ENCODE data around the gene TLR4.

Gene TLR4

DNA sequence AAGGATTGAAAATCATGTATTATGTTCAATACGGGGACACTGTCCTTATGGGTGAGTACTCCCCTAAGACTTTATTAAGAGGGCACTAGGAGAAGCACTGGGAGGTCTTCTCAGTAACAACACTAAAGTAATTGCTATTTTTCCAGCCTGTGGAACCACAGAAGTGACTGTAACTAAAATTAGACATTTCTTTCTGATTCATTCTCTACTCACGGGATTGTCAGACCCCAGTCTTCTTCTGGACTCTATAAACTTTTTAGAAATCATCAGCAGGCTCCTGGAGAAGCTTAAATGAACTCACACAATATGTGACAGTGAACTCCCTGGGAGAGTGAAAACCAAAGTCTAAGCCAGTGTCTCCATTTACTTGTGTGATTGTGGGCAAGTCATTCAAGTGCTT lies 14.5 kb downstream of the TLR4 start:
- TF ChIP-seq, protein P1, sequence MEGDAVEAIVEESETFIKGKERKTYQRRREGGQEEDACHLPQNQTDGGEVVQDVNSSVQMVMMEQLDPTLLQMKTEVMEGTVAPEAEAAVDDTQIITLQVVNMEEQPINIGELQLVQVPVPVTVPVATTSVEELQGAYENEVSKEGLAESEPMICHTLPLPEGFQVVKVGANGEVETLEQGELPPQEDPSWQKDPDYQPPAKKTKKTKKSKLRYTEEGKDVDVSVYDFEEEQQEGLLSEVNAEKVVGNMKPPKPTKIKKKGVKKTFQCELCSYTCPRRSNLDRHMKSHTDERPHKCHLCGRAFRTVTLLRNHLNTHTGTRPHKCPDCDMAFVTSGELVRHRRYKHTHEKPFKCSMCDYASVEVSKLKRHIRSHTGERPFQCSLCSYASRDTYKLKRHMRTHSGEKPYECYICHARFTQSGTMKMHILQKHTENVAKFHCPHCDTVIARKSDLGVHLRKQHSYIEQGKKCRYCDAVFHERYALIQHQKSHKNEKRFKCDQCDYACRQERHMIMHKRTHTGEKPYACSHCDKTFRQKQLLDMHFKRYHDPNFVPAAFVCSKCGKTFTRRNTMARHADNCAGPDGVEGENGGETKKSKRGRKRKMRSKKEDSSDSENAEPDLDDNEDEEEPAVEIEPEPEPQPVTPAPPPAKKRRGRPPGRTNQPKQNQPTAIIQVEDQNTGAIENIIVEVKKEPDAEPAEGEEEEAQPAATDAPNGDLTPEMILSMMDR (IDR thresholded peaks at IDR 0.05; ENCODE audit: extremely low read depth, insufficient read depth, missing control alignments): no peak
- no peak for DNase-seq (ENCODE audit: low spot score)
- in situ Hi-C loops (cut with MboI; ENCODE audit: low pct_unique_long_range_greater_than_20kb, low sequenced_read_pairs, unreplicated experiment): no loop called here

DNA sequence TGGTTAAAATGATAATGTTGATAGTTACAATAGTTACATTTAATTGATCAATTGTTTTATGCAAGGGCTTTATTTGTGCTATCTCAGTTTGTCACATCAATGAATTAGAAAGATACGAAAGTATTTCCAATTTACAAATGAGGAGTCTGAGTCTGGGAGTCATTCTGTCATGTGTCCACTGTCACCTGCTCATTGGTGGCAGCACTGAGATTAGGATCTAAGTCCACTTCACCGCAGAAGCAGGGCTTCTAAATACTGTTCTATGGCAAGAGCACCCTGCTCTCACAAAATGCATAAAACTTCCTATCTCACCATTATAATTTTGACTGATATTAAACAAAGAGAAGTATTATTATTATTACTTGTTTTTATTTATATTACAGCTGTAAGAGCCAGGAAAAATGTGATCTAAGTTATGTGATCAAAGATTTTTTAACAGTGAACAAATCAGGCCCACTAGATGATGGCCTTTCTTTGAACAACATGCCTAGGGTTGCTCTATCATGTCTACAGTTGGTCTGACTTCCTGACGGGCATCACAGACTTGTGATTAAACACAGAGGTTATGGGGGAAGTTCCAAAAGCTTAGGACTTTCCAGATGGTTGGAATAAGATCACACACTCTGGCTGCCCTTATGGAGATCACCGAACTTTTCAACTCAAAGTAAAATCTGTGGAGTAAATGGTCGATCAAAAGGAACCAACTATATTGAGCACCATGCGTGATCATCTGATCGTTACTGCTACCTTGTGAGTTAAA lies 15.1 kb downstream of the TLR4 start:
- TF ChIP-seq, protein P1 (IDR thresholded peaks at IDR 0.05; ENCODE audit: extremely low read depth, insufficient read depth, missing control alignments): no peak
- no peak for DNase-seq (ENCODE audit: low spot score)
- in situ Hi-C loops (cut with MboI; ENCODE audit: low pct_unique_long_range_greater_than_20kb, low sequenced_read_pairs, unreplicated experiment): no loop called here

DNA sequence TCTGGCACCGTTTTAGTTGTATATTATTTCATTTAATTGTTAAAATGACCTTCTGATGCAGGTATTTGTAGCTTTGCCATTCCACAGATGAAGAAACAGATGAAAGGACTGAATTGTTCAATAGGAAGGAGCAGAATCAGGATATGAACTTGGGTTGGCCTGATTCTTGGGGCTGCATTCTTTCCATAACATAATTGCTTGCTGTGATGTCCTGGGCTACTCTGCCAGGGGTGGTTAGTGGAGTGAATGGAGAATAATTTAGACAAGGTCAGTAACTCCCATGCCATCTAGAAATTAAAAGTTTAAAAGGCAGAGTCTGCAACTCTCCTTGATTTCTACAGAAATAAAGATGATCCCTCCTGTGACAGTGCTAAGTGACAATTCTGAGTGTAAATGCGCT lies 15.9 kb downstream of the TLR4 start:
- TF ChIP-seq, protein P1 (IDR thresholded peaks at IDR 0.05; ENCODE audit: extremely low read depth, insufficient read depth, missing control alignments): no peak
- DNase-seq (ENCODE audit: low spot score): no peak
- in situ Hi-C loops (cut with MboI; ENCODE audit: low pct_unique_long_range_greater_than_20kb, low sequenced_read_pairs, unreplicated experiment): no loop called here

DNA sequence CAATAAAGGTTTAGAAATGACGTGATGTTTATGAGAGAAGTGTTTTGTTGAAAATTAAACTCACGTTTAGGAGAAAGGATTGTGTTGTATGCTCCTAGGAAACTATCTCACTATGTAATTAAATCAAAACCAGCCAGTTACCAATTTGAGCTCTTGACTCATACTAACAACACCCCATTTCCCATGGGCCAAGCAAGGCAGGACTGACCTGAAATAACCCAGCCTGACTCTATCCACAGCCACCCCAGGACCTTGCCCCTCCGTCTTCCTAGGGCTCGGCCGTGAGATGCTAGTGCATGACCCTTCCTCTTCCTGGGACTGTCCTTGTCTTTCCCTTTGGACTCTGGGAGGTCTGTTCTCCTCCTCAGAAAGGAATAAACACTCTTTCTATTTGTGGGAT lies 16.4 kb downstream of the TLR4 start:
- in situ Hi-C loops (cut with MboI; ENCODE audit: low pct_unique_long_range_greater_than_20kb, low sequenced_read_pairs, unreplicated experiment): no loop called here
- TF ChIP-seq, protein P1 (IDR thresholded peaks at IDR 0.05; ENCODE audit: extremely low read depth, insufficient read depth, missing control alignments): no peak
- DNase-seq (ENCODE audit: low spot score): no peak

DNA sequence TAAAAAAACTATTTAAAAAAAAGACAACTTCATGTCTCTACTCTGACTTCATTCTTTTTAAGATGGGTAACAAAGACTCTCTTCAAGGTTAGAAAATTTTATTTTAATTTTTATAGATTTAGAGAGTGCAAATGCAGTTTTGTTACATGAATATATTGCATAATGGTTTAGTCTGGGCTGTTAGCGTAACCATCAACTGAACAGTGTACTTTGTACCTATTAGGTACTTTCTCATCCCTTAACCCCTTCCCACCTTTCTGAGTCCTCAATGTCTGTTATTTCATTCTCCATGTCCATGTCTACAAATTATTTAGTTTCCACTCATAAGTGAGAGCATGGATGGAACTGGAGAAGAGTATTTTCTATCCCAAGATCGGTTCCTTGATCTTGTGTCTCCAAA lies 16.8 kb downstream of the TLR4 start:
- in situ Hi-C loops (cut with MboI; ENCODE audit: low pct_unique_long_range_greater_than_20kb, low sequenced_read_pairs, unreplicated experiment): no loop called here
- DNase-seq (ENCODE audit: low spot score): no peak
- TF ChIP-seq, protein P1 (IDR thresholded peaks at IDR 0.05; ENCODE audit: extremely low read depth, insufficient read depth, missing control alignments): no peak

DNA sequence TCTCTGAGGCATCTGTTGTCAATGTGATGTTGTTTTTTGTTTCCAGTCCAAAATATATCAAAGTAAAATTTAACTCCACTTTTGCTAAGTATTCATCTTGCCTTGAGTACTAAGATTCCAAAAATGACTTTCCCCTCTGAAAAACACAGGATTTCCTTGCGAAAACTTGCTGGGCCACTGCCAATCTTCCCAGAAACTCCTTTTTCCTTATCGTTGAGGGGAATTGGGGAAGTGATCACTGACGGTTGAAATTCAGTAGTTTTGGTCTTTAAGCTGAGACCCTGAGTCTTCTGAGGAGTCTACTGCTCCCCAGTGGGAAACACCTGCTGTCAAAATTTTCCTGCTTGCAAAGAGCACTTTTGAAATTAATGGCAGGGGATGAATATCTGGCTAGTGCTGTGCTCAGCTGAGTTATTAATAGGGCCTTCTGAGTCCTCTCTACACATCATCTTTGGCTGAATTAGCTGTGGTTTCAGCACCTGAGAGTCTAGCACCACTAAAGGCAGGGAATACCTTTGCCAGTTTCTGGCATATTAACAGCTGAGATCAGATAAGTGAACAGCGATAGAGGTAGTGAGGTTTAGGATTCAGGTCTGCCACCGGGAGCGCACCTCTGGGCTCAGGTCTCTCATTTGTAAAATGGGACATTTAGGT lies 18.0 kb downstream of the TLR4 start:
- in situ Hi-C loops (cut with MboI; ENCODE audit: low pct_unique_long_range_greater_than_20kb, low sequenced_read_pairs, unreplicated experiment): no loop called here
- DNase-seq (ENCODE audit: low spot score): no peak
- TF ChIP-seq, protein P1 (IDR thresholded peaks at IDR 0.05; ENCODE audit: extremely low read depth, insufficient read depth, missing control alignments): no peak
